Stimulated activated CD4-positive, alpha-beta T cell treated with anti-CD3 and anti-CD28 coated beads, Interleukin-4, amount 100 ng/mL, for 1 hour (primary cell): ENCODE data around the gene SLC39A2.
"Not testable (repeated sequence)": the region's sequence is repeated elsewhere in the genome, so short reads cannot be mapped to it uniquely, and the experiment has no call there.

Source experiments
- DNase-seq: peaks from one replicate; pipeline ENCODE4 v3.0.0-alpha.2; 2020

The SLC39A2 gene

GRCh38 chr14:20997115-20997514 lies 2.0 kb upstream of the SLC39A2 start:
- no peak for DNase-seq

GRCh38 chr14:20997564-20997963 lies 1.5 kb upstream of the SLC39A2 start:
- DNase-seq: no peak

GRCh38 chr14:20998139-20998538 lies 954 bp upstream of the SLC39A2 start:
- DNase-seq: no peak

GRCh38 chr14:20999591-20999990 lies 498 bp downstream of the SLC39A2 start:
- DNase-seq: no peak

- no peak for DNase-seq
Measured at GRCh38 chr14:21001218-21001617, 2.1 kb downstream of the SLC39A2 start.

GRCh38 chr14:21003788-21004346 lies 4.8 kb downstream of the SLC39A2 start:
- DNase-seq: no peak

GRCh38 chr14:21009721-21010120 lies 10.6 kb downstream of the SLC39A2 start:
- DNase-seq: not testable (repeated sequence)

GRCh38 chr14:21011136-21011535 lies 12.0 kb downstream of the SLC39A2 start:
- DNase-seq: no peak

GRCh38 chr14:21014761-21015190 lies 15.7 kb downstream of the SLC39A2 start:
- DNase-seq: peak; percentile 76

- no peak for DNase-seq
Measured at GRCh38 chr14:21015312-21015711, 16.2 kb downstream of the SLC39A2 start.

- no peak for DNase-seq
Measured at GRCh38 chr14:21016413-21017190, 17.5 kb downstream of the SLC39A2 start.

- no peak for DNase-seq
Measured at GRCh38 chr14:21017528-21018245, 18.6 kb downstream of the SLC39A2 start.

GRCh38 chr14:21018286-21018685 lies 19.2 kb downstream of the SLC39A2 start:
- no peak for DNase-seq

GRCh38 chr14:21018781-21019180 lies 19.7 kb downstream of the SLC39A2 start:
- no peak for DNase-seq

GRCh38 chr14:21019366-21019765 lies 20.3 kb downstream of the SLC39A2 start:
- no peak for DNase-seq

GRCh38 chr14:21020977-21021545 lies 22.0 kb downstream of the SLC39A2 start:
- no peak for DNase-seq

GRCh38 chr14:21022686-21023085 lies 23.6 kb downstream of the SLC39A2 start:
- no peak for DNase-seq

GRCh38 chr14:21023174-21023573 lies 24.1 kb downstream of the SLC39A2 start:
- DNase-seq: no peak

GRCh38 chr14:21023817-21024584 lies 24.9 kb downstream of the SLC39A2 start:
- DNase-seq: no peak

GRCh38 chr14:21024585-21025370 lies 25.7 kb downstream of the SLC39A2 start, which contains the start of gene NDRG2:
Gene NDRG2, minus strand, starts transcription at chr14:21025061. Its CDS starts 1,746 bp downstream, at chr14:21023315.
- DNase-seq: peak; percentile 70

- no peak for DNase-seq
Measured at GRCh38 chr14:21025371-21026273, 26.5 kb downstream of the SLC39A2 start.
